ENCODE results near the gene ATG101.

Gene ATG101

GRCh38 chr12:52035190-52035589 is 34.6 kb upstream of the ATG101 start:
- Histone ChIP-seq H3K4me1 (ENCODE audit: insufficient read depth, low read length) (peaks cover 8% of the 10 kb centered on the region), H3K9ac (ENCODE audit: low read depth, low read length) (no peak overlapping the region), H3K36me3 (ENCODE audit: insufficient read depth, low read length) (no peaks in the 10 kb centered on the region), H3K9me3 (ENCODE audit: control insufficient read depth, insufficient read depth, low read length) (no peaks in the 10 kb centered on the region)

GRCh38 chr12:52035926-52036325 is 33.9 kb upstream of the ATG101 start:
- Histone ChIP-seq H3K4me1 (ENCODE audit: insufficient read depth, low read length) (peaks cover 8% of the 10 kb centered on the region), H3K9ac (ENCODE audit: low read depth, low read length) (no peak overlapping the region), H3K9me3 (ENCODE audit: control insufficient read depth, insufficient read depth, low read length) (no peaks in the 10 kb centered on the region), H3K36me3 (ENCODE audit: insufficient read depth, low read length) (no peaks in the 10 kb centered on the region)

GRCh38 chr12:52036587-52037171 is 33.1 kb upstream of the ATG101 start:
- Histone ChIP-seq H3K9me3 (ENCODE audit: control insufficient read depth, insufficient read depth, low read length) (no peaks in the 10 kb centered on the region), H3K36me3 (ENCODE audit: insufficient read depth, low read length) (no peaks in the 10 kb centered on the region), H3K4me1 (ENCODE audit: insufficient read depth, low read length) (peaks cover 13% of the 10 kb centered on the region), H3K9ac (ENCODE audit: low read depth, low read length) (peak overlapping the region; percentile 60; the same call in 1 of the 2 replicates)

- H3K4me1 ChIP-seq (ENCODE audit: insufficient read depth, low read length), result peaks cover 12% of the 10 kb centered on the region
- peak overlapping the region; percentile 79 for H3K9ac ChIP-seq (ENCODE audit: low read depth, low read length)
- H3K36me3 ChIP-seq (ENCODE audit: insufficient read depth, low read length), result no peaks in the 10 kb centered on the region
Observed at GRCh38 chr12:52037248-52037861, 32.4 kb upstream of the ATG101 start.

GRCh38 chr12:52038447-52038846 is 31.3 kb upstream of the ATG101 start:
- no peak overlapping the region for H3K9ac ChIP-seq (ENCODE audit: low read depth, low read length)
- H3K9me3 ChIP-seq (ENCODE audit: control insufficient read depth, insufficient read depth, low read length), result no peaks in the 10 kb centered on the region
- peaks cover 10% of the 10 kb centered on the region for H3K4me1 ChIP-seq (ENCODE audit: insufficient read depth, low read length)
- H3K36me3 ChIP-seq (ENCODE audit: insufficient read depth, low read length), result no peaks in the 10 kb centered on the region; the same call in 1 of the 2 replicates

More at GRCh38 chr12:52037248-52037861, 32.4 kb upstream of the ATG101 start:
- no peaks in the 10 kb centered on the region for H3K9me3 ChIP-seq (ENCODE audit: control insufficient read depth, insufficient read depth, low read length)

GRCh38 chr12:52041035-52041434 is 28.7 kb upstream of the ATG101 start:
- Histone ChIP-seq H3K9ac (ENCODE audit: low read depth, low read length) (no peak overlapping the region), H3K4me1 (ENCODE audit: insufficient read depth, low read length) (peaks cover 9% of the 10 kb centered on the region), H3K36me3 (ENCODE audit: insufficient read depth, low read length) (no peaks in the 10 kb centered on the region; the same call in 1 of the 2 replicates), H3K9me3 (ENCODE audit: control insufficient read depth, insufficient read depth, low read length) (no peaks in the 10 kb centered on the region)

- H3K9ac ChIP-seq (ENCODE audit: low read depth, low read length), result no peak overlapping the region
- H3K9me3 ChIP-seq (ENCODE audit: control insufficient read depth, insufficient read depth, low read length), result no peaks in the 10 kb centered on the region
- H3K36me3 ChIP-seq (ENCODE audit: insufficient read depth, low read length), result no peaks in the 10 kb centered on the region; the same call in 1 of the 2 replicates
- H3K4me1 ChIP-seq (ENCODE audit: insufficient read depth, low read length), result peaks cover 5% of the 10 kb centered on the region; the same call in 1 of the 2 replicates
Observed at GRCh38 chr12:52041695-52042123, 28.1 kb upstream of the ATG101 start.

GRCh38 chr12:52042706-52043385 is 26.9 kb upstream of the ATG101 start:
- Histone ChIP-seq H3K36me3 (ENCODE audit: insufficient read depth, low read length) (no peaks in the 10 kb centered on the region; the same call in 1 of the 2 replicates), H3K4me1 (ENCODE audit: insufficient read depth, low read length) (peaks cover 5% of the 10 kb centered on the region; the same call in 1 of the 2 replicates), H3K9me3 (ENCODE audit: control insufficient read depth, insufficient read depth, low read length) (no peaks in the 10 kb centered on the region), H3K9ac (ENCODE audit: low read depth, low read length) (no peak overlapping the region)

- no peaks in the 10 kb centered on the region; the same call in 1 of the 2 replicates for H3K36me3 ChIP-seq (ENCODE audit: insufficient read depth, low read length)
- no peaks in the 10 kb centered on the region for H3K9me3 ChIP-seq (ENCODE audit: control insufficient read depth, insufficient read depth, low read length)
- peaks cover 5% of the 10 kb centered on the region; the same call in 1 of the 2 replicates for H3K4me1 ChIP-seq (ENCODE audit: insufficient read depth, low read length)
- no peak overlapping the region for H3K9ac ChIP-seq (ENCODE audit: low read depth, low read length)
Observed at GRCh38 chr12:52043386-52044212, 26.2 kb upstream of the ATG101 start.

GRCh38 chr12:52044292-52044983 is 25.3 kb upstream of the ATG101 start:
- no peaks in the 10 kb centered on the region for H3K9me3 ChIP-seq (ENCODE audit: control insufficient read depth, insufficient read depth, low read length)
- H3K9ac ChIP-seq (ENCODE audit: low read depth, low read length), result no peak overlapping the region
- peaks cover 5% of the 10 kb centered on the region; the same call in 1 of the 2 replicates for H3K4me1 ChIP-seq (ENCODE audit: insufficient read depth, low read length)
- no peaks in the 10 kb centered on the region; the same call in 1 of the 2 replicates for H3K36me3 ChIP-seq (ENCODE audit: insufficient read depth, low read length)

GRCh38 chr12:52045794-52046199 is 24.0 kb upstream of the ATG101 start:
- peaks cover 10% of the 10 kb centered on the region for H3K4me1 ChIP-seq (ENCODE audit: insufficient read depth, low read length)
- no peaks in the 10 kb centered on the region for H3K9me3 ChIP-seq (ENCODE audit: control insufficient read depth, insufficient read depth, low read length)
- H3K9ac ChIP-seq (ENCODE audit: low read depth, low read length), result no peak overlapping the region
- H3K36me3 ChIP-seq (ENCODE audit: insufficient read depth, low read length), result no peaks in the 10 kb centered on the region; the same call in 1 of the 2 replicates

GRCh38 chr12:52046859-52047258 is 22.9 kb upstream of the ATG101 start:
- no peak overlapping the region for H3K9ac ChIP-seq (ENCODE audit: low read depth, low read length)
- H3K9me3 ChIP-seq (ENCODE audit: control insufficient read depth, insufficient read depth, low read length), result no peaks in the 10 kb centered on the region
- H3K4me1 ChIP-seq (ENCODE audit: insufficient read depth, low read length), result peaks cover 4% of the 10 kb centered on the region
- no peaks in the 10 kb centered on the region; the same call in 1 of the 2 replicates for H3K36me3 ChIP-seq (ENCODE audit: insufficient read depth, low read length)

GRCh38 chr12:52049286-52049685 is 20.5 kb upstream of the ATG101 start:
- H3K9ac ChIP-seq (ENCODE audit: low read depth, low read length), result no peak overlapping the region
- no peaks in the 10 kb centered on the region for H3K9me3 ChIP-seq (ENCODE audit: control insufficient read depth, insufficient read depth, low read length)
- no peaks in the 10 kb centered on the region for H3K36me3 ChIP-seq (ENCODE audit: insufficient read depth, low read length)
- peaks cover 8% of the 10 kb centered on the region for H3K4me1 ChIP-seq (ENCODE audit: insufficient read depth, low read length)

Measured in ES-I3 (cell line).